B cell (primary cell): Measurements from ENCODE around the gene STK40. TPM values are rescaled to one million over a fixed set of nuclear protein-coding genes. Genes with fewer than 3 reads are reported as not detected.

Experiments used
- ATAC-seq: fragments of 200-7000 bp; cut with Tn5 transposase; one replicate; pipeline ENCODE4 v1.10.0; 2021; ENCODE audit warnings: low read depth, mild to moderate bottlenecking, moderate number of reproducible peaks, moderate library complexity
- CTCF ChIA-PET: fragments of 350-600 bp; sonication (Branson Sonifier 250); formaldehyde crosslinking; loops from one replicate; lab custom pipeline; 2021; ENCODE audit warnings: antibody characterized with exemption, inconsistent platforms; lab: Charles Lee
- POLR2A ChIA-PET: fragments of 350-600 bp; sonication (Branson Sonifier 250); formaldehyde crosslinking; loops from one replicate; lab custom pipeline; 2021; ENCODE audit warnings: antibody characterized with exemption; lab: Charles Lee
- DNase-seq: peaks from one replicate; pipeline ENCODE4 v3.0.0; 2013
- H2AFZ ChIP-seq: 2 replicates; pipeline ENCODE4 v1.6.1; 2012; ENCODE audit warnings: mild to moderate bottlenecking, low read depth, low read length; ENCODE audit not compliant: insufficient read depth, poor library complexity, severe bottlenecking
- H3K27ac ChIP-seq, 2 donors: 1 replicate in 1 of 2; 2 replicates in 1 of 2; pipeline ENCODE4 v1.5.1; 2012 to 2013; ENCODE audit warnings: low read length in 2 of 2, mild to moderate bottlenecking in 2 of 2, moderate library complexity in 1 of 2
- H3K27me3 ChIP-seq, 4 experiments: fragments of 200-600 bp in 1 of 4; sonication (generic) in 1 of 4; replicated peaks in 1 of 4; 1 replicate in 2 of 4; 2 replicates in 2 of 4; pipeline versions ENCODE4 v1.6.1 to v1.7.0; 2013 to 2016; ENCODE audit warnings: low read length in 3 of 4, mild to moderate bottlenecking in 2 of 4, mixed read lengths in 1 of 4, moderate library complexity in 1 of 4; ENCODE audit not compliant: insufficient read depth in 4 of 4, control insufficient read depth in 3 of 4; ENCODE audit errors: control extremely low read depth in 1 of 4
- H3K36me3 ChIP-seq, 2 experiments: replicated peaks in 1 of 2; 1 replicate in 1 of 2; 2 replicates in 1 of 2; pipeline versions ENCODE4 v1.6.1 to v1.7.1; 2013; ENCODE audit warnings: low read length in 1 of 2; ENCODE audit not compliant: insufficient read depth in 2 of 2, control insufficient read depth in 1 of 2; ENCODE audit errors: control extremely low read depth in 1 of 2, extremely low read depth in 1 of 2
- H3K4me1 ChIP-seq, 2 donors: fragments of 200-600 bp in 1 of 2; sonication (generic) in 1 of 2; 1 replicate in 1 of 2; 2 replicates in 1 of 2; pipeline versions ENCODE4 v1.5.1 to v1.6.1; 2013 to 2017; ENCODE audit warnings: low read length in 2 of 2; ENCODE audit not compliant: control insufficient read depth in 2 of 2, insufficient read depth in 2 of 2
- H3K4me2 ChIP-seq: replicated peaks from 2 replicates; pipeline ENCODE3; 2012; ENCODE audit warnings: mild to moderate bottlenecking, low read depth, low read length; ENCODE audit not compliant: poor library complexity, severe bottlenecking
- H3K4me3 ChIP-seq, 5 experiments: fragments of 200-600 bp in 1 of 5; sonication (generic) in 1 of 5; 1 replicate in 3 of 5; 2 replicates in 2 of 5; pipeline versions ENCODE4 v1.5.1 to v1.7.0; 2011 to 2016; ENCODE audit warnings: low read length in 4 of 5, mild to moderate bottlenecking in 4 of 5, low read depth in 2 of 5, control low read depth in 1 of 5, moderate library complexity in 1 of 5; ENCODE audit not compliant: insufficient read depth in 1 of 5; ENCODE audit errors: control extremely low read depth in 1 of 5, extremely low read depth in 1 of 5
- H3K79me2 ChIP-seq: fragments of 200-600 bp; sonication (generic); one replicate; pipeline ENCODE4 v1.6.0; 2016; ENCODE audit warnings: low read length; ENCODE audit not compliant: control insufficient read depth, insufficient read depth
- H3K9ac ChIP-seq: fragments of 200-600 bp; sonication (generic); 2 replicates; pipeline ENCODE4 v1.6.1; 2017; ENCODE audit warnings: mild to moderate bottlenecking, low read length, moderate library complexity
- H3K9me3 ChIP-seq, 3 donors: one replicate each; pipeline versions ENCODE4 v1.6.1 to v1.7.1; 2013; ENCODE audit warnings: low read length in 2 of 3; ENCODE audit not compliant: control insufficient read depth in 2 of 3, insufficient read depth in 1 of 3; ENCODE audit errors: control extremely low read depth in 1 of 3
- H4K20me1 ChIP-seq: 2 replicates; pipeline ENCODE4 v1.6.0; 2012; ENCODE audit warnings: mild to moderate bottlenecking, low read length; ENCODE audit not compliant: insufficient read depth, control insufficient read depth, poor library complexity, severe bottlenecking
- H3K27ac Mint-ChIP-seq: one replicate; pipeline ENCODE4 v1.8.0; 2021; ENCODE audit warnings: mixed read lengths
- H3K27me3 Mint-ChIP-seq: one replicate; pipeline ENCODE4 v1.8.0; 2021; ENCODE audit warnings: mixed read lengths
- H3K4me1 Mint-ChIP-seq: one replicate; pipeline ENCODE4 v1.8.0; 2021; ENCODE audit warnings: mixed read lengths
- H3K4me3 Mint-ChIP-seq: one replicate; pipeline ENCODE4 v1.8.0; 2021; ENCODE audit warnings: mixed read lengths
- H3K9me3 Mint-ChIP-seq: one replicate; pipeline ENCODE4 v1.8.0; 2022; ENCODE audit warnings: mixed read lengths; ENCODE audit not compliant: insufficient read depth
- CTCF ChIP-seq: fragments of 200-600 bp; IDR thresholded peaks from one replicate; pipeline ENCODE4 v1.8.0; 2022; ENCODE audit warnings: antibody characterized with exemption, mild to moderate bottlenecking
- EZH2 ChIP-seq: IDR thresholded peaks from 2 replicates; pipeline ENCODE4 v1.6.1; 2012; ENCODE audit warnings: borderline replicate concordance, low read depth, mild to moderate bottlenecking, moderate library complexity, low read length; ENCODE audit not compliant: insufficient read depth, poor library complexity, severe bottlenecking
- WGBS: methylation state at CpG from one replicate; pipeline ENCODE4 v1.1.5; 2013; ENCODE audit warnings: missing lambda C conversion rate; ENCODE audit not compliant: insufficient coverage; 5-methylcytosine and 5-hydroxymethylcytosine counted together
- intact Hi-C: fragments of 100-400 bp; cut with micrococcal nuclease; formaldehyde crosslinking; loops from one replicate; pipeline ENCODE4 v1.10.0; 2022
- polyA plus RNA-seq: library from polyadenylated mRNA; depleted of rRNA; stranded (reverse); fragments of >200 nt; gene quantifications from 2 replicates; pipeline ENCODE4 v1.2.3, GENCODE V29; 2012
- total RNA-seq, 2 donors: library from RNA; stranded (reverse); fragments of 120-200 nt in 1 of 2; gene quantifications; 1 replicate in 1 of 2; 2 replicates in 1 of 2; pipeline versions ENCODE4 v1.2.3 to v1.2.4, GENCODE V29; 2013 to 2022

Gene STK40
- total and polyA plus RNA-seq, 2 donors (not counting 1 experiment from before 2014, with no cell fraction given), result 53.1 to 69.1 TPM

- POLR2A ChIA-PET, result interaction anchor here (0.7 to 1.2 kb wide), 5 partner anchors 8 to 392 kb away, joined by 3 to 6 read pairs (median 3); partner anchors contain the start of gene SH3D21
- H3K4me1 Mint-ChIP-seq, result peaks cover 32% of the 10 kb centered on the region
- TF ChIP-seq EZH2, result no peak
- no peak for TF ChIP-seq CTCF
- H3K27me3 ChIP-seq, result peaks cover 0 to 36% (median 12%) of the 10 kb centered on the region in 4 experiments
- peak overlapping the region in 4 of 5 experiments; percentile 35 to 65 (median 60) for H3K4me3 ChIP-seq
- no peaks in the 10 kb centered on the region for H3K9me3 ChIP-seq
- peaks cover 33 to 40% of the 10 kb centered on the region in 2 donors for H3K4me1 ChIP-seq
- WGBS, result 2% methylated on average over 76 of the region's 83 CpGs
- H3K79me2 ChIP-seq, result no peaks in the 10 kb centered on the region
- DNase-seq (peak; percentile 56), ATAC-seq (peak; percentile 29)
- H3K9ac ChIP-seq, result peak overlapping the region; percentile 71
- peaks cover 24% of the 10 kb centered on the region for H3K27me3 Mint-ChIP-seq
- peak overlapping the region; percentile 82 for H3K4me3 Mint-ChIP-seq
- intact Hi-C loops, result loop anchor here (1.0 to 5.0 kb wide), 2 partner anchors 17 to 44 kb away; partner anchors contain the start of gene SH3D21
- H2AFZ ChIP-seq, result peak overlapping the region; percentile 71
- H3K27ac ChIP-seq, result no peak overlapping the region
- H3K9me3 Mint-ChIP-seq, result no peaks in the 10 kb centered on the region
- H4K20me1 ChIP-seq, result peaks cover 8% of the 10 kb centered on the region
- H3K4me2 ChIP-seq, result peak overlapping the region; percentile 97
- no peak overlapping the region for H3K27ac Mint-ChIP-seq
- CTCF ChIA-PET, result interaction anchor here (0.6 to 2.1 kb wide), 9 partner anchors 8 to 475 kb away, joined by 3 to 7 read pairs (median 4); partner anchors contain the start of gene THRAP3
- H3K36me3 ChIP-seq, result no peaks in the 10 kb centered on the region
These were observed 62.7 kb downstream of the STK40 start for GRCh38 chr1:36322786-36323635.
